Activated T-cell treated with anti-CD3 and anti-CD28 coated beads, Interleukin-2, amount 50 U/mL, for 72 hours (primary cell): ENCODE measurements around the gene IP6K3. TPM values are rescaled to one million over a fixed set of nuclear protein-coding genes. Genes with fewer than 3 reads are reported as not detected.

Source experiments
- ATAC-seq, 2 donors: fragments of 150-1000 bp; cut with Tn5 transposase; replicated peaks in 1 of 2; 2 replicates each; pipeline ENCODE4 v1.10.0; 2021; ENCODE audit warnings: moderate library complexity in 2 of 2, mild to moderate bottlenecking in 1 of 2
- DNase-seq, 2 donors: peaks; one replicate each; pipeline ENCODE4 v3.0.0; 2021 to 2022; ENCODE audit warnings: mixed read lengths in 1 of 2
- H3K27ac Mint-ChIP-seq: one replicate; pipeline ENCODE4 v1.8.0; 2022; ENCODE audit warnings: mild to moderate bottlenecking, moderate library complexity, mixed read lengths
- H3K27me3 Mint-ChIP-seq: one replicate; pipeline ENCODE4 v1.8.0; 2022; ENCODE audit warnings: low read depth, mixed read lengths
- H3K36me3 Mint-ChIP-seq, 2 donors: one replicate each; pipeline ENCODE4 v1.8.0; 2022; ENCODE audit warnings: mixed read lengths in 2 of 2, mild to moderate bottlenecking in 1 of 2; ENCODE audit not compliant: insufficient read depth in 2 of 2
- H3K4me1 Mint-ChIP-seq: one replicate; pipeline ENCODE4 v1.8.0; 2022; ENCODE audit warnings: low read depth, mixed read lengths
- H3K4me3 Mint-ChIP-seq, 2 donors: one replicate each; pipeline ENCODE4 v1.8.0; 2022; ENCODE audit warnings: mild to moderate bottlenecking in 2 of 2, mixed read lengths in 2 of 2, moderate library complexity in 2 of 2
- H3K9me3 Mint-ChIP-seq, 2 donors: one replicate each; pipeline ENCODE4 v1.8.0; 2022; ENCODE audit warnings: mixed read lengths in 2 of 2
- total RNA-seq, 2 donors: library from RNA; stranded (reverse); gene quantifications; one replicate each; pipeline ENCODE4 v1.2.3, GENCODE V29; 2022

The IP6K3 gene
- total RNA-seq, 2 donors from 2014 or later = not detected

GRCh38 chr6:33675968-33676367 is 70.7 kb downstream of the IP6K3 start:
- Mint-ChIP-seq H3K4me3 (no peak overlapping the region), H3K27me3 (no peaks in the 10 kb centered on the region), H3K27ac (no peak overlapping the region), H3K4me1 (no peaks in the 10 kb centered on the region), H3K36me3 (peaks cover 9 to 12% of the 10 kb centered on the region in 2 donors), H3K9me3 (no peaks in the 10 kb centered on the region)
- DNase-seq (no peak), ATAC-seq (no peak)

DNA sequence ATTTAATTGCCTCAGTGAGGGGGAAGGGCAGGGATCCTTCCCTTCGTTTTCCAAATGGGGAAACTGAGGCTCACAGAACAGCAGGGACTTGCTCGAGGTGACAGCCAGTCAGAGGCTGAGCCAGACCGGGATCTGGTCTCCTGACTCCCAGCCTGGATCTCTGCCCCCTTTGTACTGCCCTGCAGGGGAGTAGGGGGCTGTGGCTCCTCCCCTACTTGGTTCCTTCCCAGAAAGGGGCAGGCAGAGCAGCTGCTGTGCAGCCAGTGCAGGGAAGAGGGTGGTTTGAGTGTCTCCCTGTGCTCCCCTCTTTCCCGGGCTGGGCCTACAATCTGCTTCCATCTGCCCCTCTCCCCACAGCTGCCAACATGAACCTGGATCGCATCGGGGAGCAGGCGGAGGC is 72.9 kb downstream of the IP6K3 start:
- DNase-seq (no peak), ATAC-seq (no peak)
- no peak overlapping the region for H3K27ac Mint-ChIP-seq
- no peak overlapping the region for H3K4me3 Mint-ChIP-seq
- peaks cover 9 to 15% of the 10 kb centered on the region in 2 donors for H3K36me3 Mint-ChIP-seq
- no peaks in the 10 kb centered on the region for H3K9me3 Mint-ChIP-seq
- H3K4me1 Mint-ChIP-seq = peaks cover 2% of the 10 kb centered on the region
- H3K27me3 Mint-ChIP-seq = no peaks in the 10 kb centered on the region

DNA sequence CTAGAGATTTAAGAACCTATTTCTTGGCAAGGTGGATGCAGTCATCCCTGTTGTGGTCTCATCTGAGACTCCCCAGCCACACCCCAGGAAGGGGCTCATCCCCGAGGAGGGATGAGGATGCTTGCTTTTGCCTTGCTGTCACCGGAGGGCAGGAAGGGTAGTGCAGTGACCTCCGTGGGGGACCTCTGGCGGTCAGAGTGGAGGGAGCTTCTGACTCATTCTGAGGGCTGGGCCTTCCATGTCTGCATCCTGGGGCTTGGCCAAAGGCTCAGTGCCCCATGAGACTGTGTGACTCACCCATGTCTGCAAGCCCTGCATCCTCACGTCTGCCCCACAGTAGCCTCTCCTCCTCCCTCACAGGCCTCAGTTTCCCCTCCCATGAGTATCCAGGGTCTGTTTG is 73.9 kb downstream of the IP6K3 start:
- ATAC-seq = no peak
- Mint-ChIP-seq H3K4me3 (no peak overlapping the region), H3K9me3 (no peaks in the 10 kb centered on the region), H3K4me1 (peaks cover 9% of the 10 kb centered on the region), H3K36me3 (peaks cover 6 to 17% of the 10 kb centered on the region in 2 donors), H3K27ac (no peak overlapping the region), H3K27me3 (no peaks in the 10 kb centered on the region)
- DNase-seq = no peak

- H3K36me3 Mint-ChIP-seq = peaks cover 3 to 13% of the 10 kb centered on the region in 2 donors
- no peaks in the 10 kb centered on the region for H3K9me3 Mint-ChIP-seq
- H3K4me1 Mint-ChIP-seq = peaks cover 9% of the 10 kb centered on the region
- DNase-seq (no peak), ATAC-seq (no peak)
- H3K27ac Mint-ChIP-seq = no peak overlapping the region
- H3K27me3 Mint-ChIP-seq = no peaks in the 10 kb centered on the region
- H3K4me3 Mint-ChIP-seq = no peak overlapping the region
Measured at GRCh38 chr6:33671744-33672072, 75.0 kb downstream of the IP6K3 start.

Other genes with a start within 250 kb of the IP6K3 start
- 10 to 100 TPM; 54.9 to 55.4 TPM for gene BAK1, start 166.6 kb downstream of the IP6K3 start, total RNA-seq
- gene ITPR3, start 125.6 kb downstream of the IP6K3 start, total RNA-seq = 10 to 100 TPM; 49.9 to 52.5 TPM
- gene UQCC2, start 35.2 kb downstream of the IP6K3 start, total RNA-seq = 10 to 100 TPM; 50.6 to 59.9 TPM
- gene LEMD2, start 42.2 kb upstream of the IP6K3 start, total RNA-seq = 10 to 100 TPM; 76.4 to 93.8 TPM
- not detected for gene MLN, start 57.1 kb upstream of the IP6K3 start, total RNA-seq